K562 (cell line): ENCODE results near the gene PHF1. TPM values are rescaled to one million over a fixed set of nuclear protein-coding genes. Genes with fewer than 3 reads are reported as not detected.

Source experiments
- ATAC-seq: fragments of 200-7000 bp; cut with Tn5 transposase; 3 replicates; pipeline ENCODE4 v1.9.1; 2020; ENCODE audit warnings: moderate library complexity
- BruUV-seq: library from RNA; stranded (reverse); fragments of 400-500 nt; replicated peaks from 2 replicates; lab custom pipeline; 2021; lab: Mats Ljungman, UMichigan
- CTCF ChIA-PET: fragments of 300-600 bp; formaldehyde crosslinking; extraction: SDS; loops from one replicate; lab custom pipeline; 2021; ENCODE audit warnings: low intra/inter-chr PET ratio; lab: Yijun Ruan, JAX
- POLR2A ChIA-PET: fragments of 300-600, 350-650 bp; sonication (Branson Sonifier 250); formaldehyde crosslinking; extraction: SDS; loops from one replicate; lab custom pipeline; 2021; ENCODE audit warnings: antibody characterized with exemption, inconsistent platforms; lab: Yijun Ruan, JAX
- DNase-seq, 4 experiments: peaks; one replicate each; pipeline versions ENCODE4 v3.0.0 to v3.0.0-alpha.2; 2011 to 2018; ENCODE audit warnings: low spot score in 3 of 4, mixed read lengths in 3 of 4; ENCODE audit errors: extremely low read depth in 1 of 4
- FAIRE-seq: peaks from 2 replicates; lab custom pipeline; 2011; peaks lifted over from hg19 to GRCh38; lab: Jason Lieb, UNC
- H2AFZ ChIP-seq: 2 replicates; pipeline ENCODE4 v1.6.0; 2011; ENCODE audit warnings: low read depth, low read length, control low read depth, inconsistent platforms
- H3K27ac ChIP-seq: fragments of 200-600 bp; 3 replicates; pipeline ENCODE4 v1.8.0; 2011; ENCODE audit warnings: low read depth, mild to moderate bottlenecking, control low read depth, inconsistent platforms, low read length, moderate library complexity, mixed read lengths; ENCODE audit errors: extremely low read depth
- H3K27me3 ChIP-seq, 2 experiments: fragments of 300-600 bp in 1 of 2; 2 replicates in 1 of 2; 3 replicates in 1 of 2; pipeline versions ENCODE4 v1.6.0 to v1.8.0; 2011; ENCODE audit warnings: inconsistent platforms in 2 of 2, low read length in 2 of 2, mild to moderate bottlenecking in 1 of 2, mixed read lengths in 1 of 2, moderate library complexity in 1 of 2; ENCODE audit not compliant: control insufficient read depth in 2 of 2, insufficient read depth in 2 of 2
- H3K36me3 ChIP-seq: fragments of 300-600 bp; 3 replicates; pipeline ENCODE4 v1.8.0; 2011; ENCODE audit warnings: mild to moderate bottlenecking, low read length, inconsistent platforms; ENCODE audit not compliant: control insufficient read depth, insufficient read depth
- H3K4me1 ChIP-seq, 2 experiments: fragments of 200-600 bp in 1 of 2; replicated peaks in 1 of 2; 2 replicates in 1 of 2; 3 replicates in 1 of 2; pipeline versions ENCODE4 v1.5.1 to v1.8.0; 2011; ENCODE audit warnings: inconsistent platforms in 2 of 2, low read length in 2 of 2, mild to moderate bottlenecking in 1 of 2, mixed read lengths in 1 of 2, moderate library complexity in 1 of 2; ENCODE audit not compliant: control insufficient read depth in 2 of 2, insufficient read depth in 2 of 2
- H3K4me2 ChIP-seq: 2 replicates; pipeline ENCODE4 v1.6.1; 2011; ENCODE audit warnings: low read length, control low read depth, inconsistent platforms, mixed read lengths; ENCODE audit not compliant: insufficient read depth
- H3K4me3 ChIP-seq: fragments of 200-600 bp; sonication (generic), shearing (Covaris generic); 2 replicates; pipeline ENCODE4 v1.5.1; 2016; ENCODE audit warnings: control low read depth, inconsistent platforms
- H3K79me2 ChIP-seq: fragments of 200-600 bp; 3 replicates; pipeline ENCODE4 v1.8.0; 2011; ENCODE audit warnings: low read length, inconsistent platforms; ENCODE audit not compliant: control insufficient read depth, insufficient read depth
- H3K9ac ChIP-seq, 2 experiments: 2 replicates each; pipeline versions ENCODE4 v1.6.0 to v1.6.1; 2011; ENCODE audit warnings: low read depth in 2 of 2, low read length in 2 of 2, control low read depth in 1 of 2, inconsistent platforms in 1 of 2, mild to moderate bottlenecking in 1 of 2, mixed read lengths in 1 of 2; ENCODE audit not compliant: insufficient read depth in 1 of 2
- H3K9me1 ChIP-seq: one replicate; pipeline ENCODE4 v1.6.0; 2011; ENCODE audit warnings: inconsistent platforms, mild to moderate bottlenecking, low read length, moderate library complexity; ENCODE audit not compliant: control insufficient read depth, insufficient read depth
- H3K9me3 ChIP-seq: replicated peaks from 2 replicates; pipeline ENCODE4 v1.5.1; 2011; ENCODE audit warnings: low read depth, low read length, inconsistent platforms; ENCODE audit not compliant: control insufficient read depth, insufficient read depth
- H4K20me1 ChIP-seq: replicated peaks from 2 replicates; pipeline ENCODE4 v1.6.1; 2011; ENCODE audit warnings: low read length, inconsistent platforms, mixed read lengths; ENCODE audit not compliant: control insufficient read depth, insufficient read depth
- LEF1 ChIP-seq: fragments of 450-650 bp; IDR thresholded peaks from 2 replicates; pipeline ENCODE4 v1.6.1; 2016; ENCODE audit warnings: mild to moderate bottlenecking
- POLR2G ChIP-seq: fragments of 200-400 bp; formaldehyde crosslinking; IDR thresholded peaks from 2 replicates; pipeline ENCODE4 v1.6.1; 2017; ENCODE audit warnings: low read depth, mild to moderate bottlenecking, antibody characterized with exemption, low read length, moderate library complexity
- SMARCA5 ChIP-seq: fragments of 450-650 bp; IDR thresholded peaks from 2 replicates; pipeline ENCODE4 v1.6.1; 2016
- whole genome bisulfite sequencing: fragments of 100-300 bp; shearing (Covaris generic); methylation state at CpG from one replicate; pipeline ENCODE4 v1.1.6; 2016; ENCODE audit warnings: low coverage, mixed read lengths; ENCODE audit not compliant: insufficient coverage; ENCODE audit errors: missing lambda C conversion rate; 5-methylcytosine and 5-hydroxymethylcytosine counted together
- in situ Hi-C: fragments of 300-500 bp; cut with MboI; formaldehyde crosslinking; loops from 4 replicates; pipeline ENCODE4 v1.15.0; 2018; ENCODE audit warnings: inconsistent platforms, mixed read lengths
- intact Hi-C: fragments of 100-400 bp; cut with micrococcal nuclease; formaldehyde crosslinking; loops from 2 replicates; pipeline ENCODE4 v1.14.2; 2022
- polyA plus RNA-seq, 8 experiments: library from polyadenylated mRNA; depleted of rRNA in 4 of 8; stranded (reverse) in 5 of 8; unstranded in 3 of 8; fragments of >200 nt; fragmentation: Nextera tagmentation in 2 of 8; fragmentation: Illumina TruSeq in 1 of 8; extraction: Ambion mirVana in 2 of 8; extraction: Trizol in 1 of 8; gene quantifications; 2 replicates each; pipeline versions ENCODE4 v1.2.1 to v1.2.3, GENCODE V29; 2011 to 2014; ENCODE audit warnings: inconsistent platforms in 1 of 8, missing spikeins in 1 of 8
- total RNA-seq, 7 experiments: library from RNA; depleted of rRNA in 6 of 7; stranded (reverse); fragments of >200 nt in 6 of 7; fragmentation: Illumina TruSeq in 2 of 7; extraction: Trizol in 2 of 7; gene quantifications; 2 replicates each; pipeline versions ENCODE4 v1.2.1 to v1.2.3, GENCODE V29; 2011 to 2021; ENCODE audit warnings: low replicate concordance in 1 of 7

The PHF1 gene
- total and polyA plus RNA-seq, 9 of the 15 experiments (the other 6 are each of a cell fraction or from before 2014, with no cell fraction given) = 3.7 to 64.2 (median 33.7) TPM

- TF ChIP-seq LEF1 = 0 out of 2 replicates have a peak, but pooled peaks have one; percentile 40
Observed at GRCh38 chr6:33440649-33441309, 30.0 kb downstream of the PHF1 start (continued).

DNA sequence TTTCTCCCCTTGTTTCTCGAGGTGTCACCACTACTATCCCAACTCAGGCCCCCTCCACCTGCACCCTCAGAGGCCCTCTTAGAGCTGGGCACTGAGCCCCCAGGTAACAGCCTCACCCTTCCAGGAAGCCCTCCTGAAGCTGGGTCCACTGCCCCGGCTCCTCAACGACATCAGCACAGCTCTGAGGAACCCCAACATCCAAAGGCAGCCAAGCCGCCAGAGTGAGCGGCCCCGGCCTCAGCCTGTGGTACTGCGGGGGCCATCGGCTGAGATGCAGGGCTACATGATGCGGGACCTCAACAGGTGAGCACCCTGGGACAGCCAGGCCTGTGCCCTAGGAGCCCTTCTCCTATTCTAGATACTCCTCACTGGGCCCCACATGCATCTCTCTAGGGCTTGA lies 30.6 kb downstream of the PHF1 start:
- no peak overlapping the region for H3K4me3 ChIP-seq
- in situ Hi-C loops (no loop called here), intact Hi-C loops (no loop called here)
- ATAC-seq (no peak), FAIRE-seq (no peak)
- no peaks in the 10 kb centered on the region for H3K27me3 ChIP-seq
- H3K9me3 ChIP-seq = no peaks in the 10 kb centered on the region
- H4K20me1 ChIP-seq = no peaks in the 10 kb centered on the region; the same call in 1 of the 2 replicates
- 88% methylated on average over 7 of the region's 9 CpGs for WGBS
- POLR2A ChIA-PET = interaction anchor here (0.7 to 3.8 kb wide), 8 partner anchors 8 to 270 kb away, joined by 3 to 30 read pairs (median 5); partner anchors contain the start of genes B3GALT4, RING1, RPS18 and VPS52
- CTCF ChIA-PET = no interaction called here
- no peak overlapping the region for H3K27ac ChIP-seq
- no TSS peak for BruUV-seq
- peaks cover 74% of the 10 kb centered on the region for H3K36me3 ChIP-seq
- peaks cover 3% of the 10 kb centered on the region for H3K9me1 ChIP-seq
- no peak overlapping the region for H3K9ac ChIP-seq
- H2AFZ ChIP-seq = no peak overlapping the region
- TF ChIP-seq POLR2G (peak; percentile 39; the same call in 1 of the 2 replicates), SMARCA5 (no peak)
- TF ChIP-seq, all 486 proteins: peak for 1
- H3K4me1 ChIP-seq = peaks cover 19 to 32% of the 10 kb centered on the region in 2 experiments
- H3K79me2 ChIP-seq = no peaks in the 10 kb centered on the region
- DNase-seq = no peak
- H3K4me2 ChIP-seq = no peak overlapping the region
